Mammary epithelial cell (primary cell): Measurements from ENCODE around the gene STARD10.

Experiments used
- EZH2 ChIP-seq: IDR thresholded peaks from 2 replicates; pipeline ENCODE4 v1.6.1; 2012; ENCODE audit warnings: low read length, inconsistent platforms, borderline replicate concordance
- TF ChIP-seq, protein P1 (sequence below), 2 donors: IDR thresholded peaks in 1 of 2; conservative IDR thresholded peaks in 1 of 2; 2 replicates each; pipeline ENCODE4 v1.5.1; 2011 to 2012; ENCODE audit warnings: inconsistent platforms in 2 of 2, low read length in 2 of 2, mild to moderate bottlenecking in 2 of 2, control low read depth in 1 of 2, low read depth in 1 of 2; ENCODE audit not compliant: insufficient read depth in 1 of 2; ENCODE audit errors: extremely low read depth in 1 of 2

DNA sequence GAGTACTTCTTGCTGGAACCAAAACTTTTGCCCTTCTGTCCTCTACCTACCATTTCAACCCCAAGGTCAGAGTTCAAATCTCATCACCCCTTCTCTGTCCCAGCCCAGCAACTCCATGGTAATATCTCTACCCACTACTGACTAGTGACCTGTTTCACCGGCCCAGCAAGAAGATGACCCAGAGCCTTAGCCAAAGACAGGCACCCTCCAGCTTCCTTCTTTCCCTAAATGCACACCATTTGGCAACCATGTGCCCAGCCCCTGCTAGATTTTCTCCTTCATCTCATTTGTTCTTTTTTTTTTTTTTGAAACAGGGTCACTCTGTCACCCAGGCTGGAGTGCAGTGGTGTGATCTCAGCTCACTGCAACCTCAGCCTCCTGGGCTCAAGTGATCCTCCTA is 56.5 kb downstream of the STARD10 start:
- TF ChIP-seq, protein P1, sequence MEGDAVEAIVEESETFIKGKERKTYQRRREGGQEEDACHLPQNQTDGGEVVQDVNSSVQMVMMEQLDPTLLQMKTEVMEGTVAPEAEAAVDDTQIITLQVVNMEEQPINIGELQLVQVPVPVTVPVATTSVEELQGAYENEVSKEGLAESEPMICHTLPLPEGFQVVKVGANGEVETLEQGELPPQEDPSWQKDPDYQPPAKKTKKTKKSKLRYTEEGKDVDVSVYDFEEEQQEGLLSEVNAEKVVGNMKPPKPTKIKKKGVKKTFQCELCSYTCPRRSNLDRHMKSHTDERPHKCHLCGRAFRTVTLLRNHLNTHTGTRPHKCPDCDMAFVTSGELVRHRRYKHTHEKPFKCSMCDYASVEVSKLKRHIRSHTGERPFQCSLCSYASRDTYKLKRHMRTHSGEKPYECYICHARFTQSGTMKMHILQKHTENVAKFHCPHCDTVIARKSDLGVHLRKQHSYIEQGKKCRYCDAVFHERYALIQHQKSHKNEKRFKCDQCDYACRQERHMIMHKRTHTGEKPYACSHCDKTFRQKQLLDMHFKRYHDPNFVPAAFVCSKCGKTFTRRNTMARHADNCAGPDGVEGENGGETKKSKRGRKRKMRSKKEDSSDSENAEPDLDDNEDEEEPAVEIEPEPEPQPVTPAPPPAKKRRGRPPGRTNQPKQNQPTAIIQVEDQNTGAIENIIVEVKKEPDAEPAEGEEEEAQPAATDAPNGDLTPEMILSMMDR (conservative IDR thresholded peaks at IDR 0.05 in 1 of 2, IDR thresholded peaks at IDR 0.05 in 1 of 2; ENCODE audit: extremely low read depth in 1 of 2, insufficient read depth in 1 of 2, low read depth in 1 of 2, low read length in 2 of 2) = no peak
- no peak for TF ChIP-seq EZH2
